ENCODE measurements around the gene TEKTIP1.

- TF ChIP-seq GATA2 (IDR thresholded peaks at IDR 0.05; ENCODE audit: low read depth, low read length) = no peak
- no peak for TF ChIP-seq GATA3 (IDR thresholded peaks at IDR 0.05; ENCODE audit: low read depth, low read length)
Measured at GRCh38 chr19:3591876-3592613, 53.1 kb downstream of the TEKTIP1 start.
